PC-9 (cell line): ENCODE measurements around the gene FAM53A. TPM values are rescaled to one million over a fixed set of nuclear protein-coding genes. Genes with fewer than 3 reads are reported as not detected.

ENCODE experiments used
- BruUV-seq: library from RNA; stranded (reverse); fragments of 400-500 nt; replicated peaks from 2 replicates; lab custom pipeline; 2021; lab: Mats Ljungman, UMichigan
- CTCF ChIA-PET: fragments of 300-600 bp; sonication (Branson Sonifier 250); formaldehyde crosslinking; loops from one replicate; lab custom pipeline; 2022; ENCODE audit warnings: antibody characterized with exemption; lab: Charles Lee
- POLR2A ChIA-PET: fragments of 300-600 bp; sonication (Branson Sonifier 250); formaldehyde crosslinking; loops from one replicate; lab custom pipeline; 2022; ENCODE audit warnings: antibody characterized with exemption; ENCODE audit not compliant: unreplicated experiment; lab: Charles Lee
- DNase-seq, 2 experiments: peaks; one replicate each; pipeline versions ENCODE4 v3.0.0 to v3.0.0-alpha.2; 2015 to 2022; ENCODE audit warnings: mixed read lengths in 1 of 2
- H2AFZ ChIP-seq: fragments of 200-600 bp; sonication (generic); 2 replicates; pipeline ENCODE4 v1.8.1; 2017; ENCODE audit warnings: antibody characterized with exemption
- H3F3A ChIP-seq: fragments of 200-600 bp; sonication (generic); 2 replicates; pipeline ENCODE4 v1.8.1; 2017; ENCODE audit warnings: antibody characterized with exemption, mild to moderate bottlenecking, low read depth; ENCODE audit not compliant: insufficient read depth
- H3K27ac ChIP-seq: fragments of 200-600 bp; sonication (generic); 2 replicates; pipeline ENCODE4 v1.6.1; 2016; ENCODE audit warnings: mixed run types
- H3K27me3 ChIP-seq: fragments of 200-600 bp; sonication (generic); 2 replicates; pipeline ENCODE4 v1.6.1; 2016; ENCODE audit warnings: low read depth, mixed run types; ENCODE audit not compliant: insufficient read depth
- H3K36me3 ChIP-seq: fragments of 200-600 bp; sonication (generic); 2 replicates; pipeline ENCODE4 v1.6.1; 2016; ENCODE audit warnings: low read depth, mixed run types
- H3K4me1 ChIP-seq: fragments of 200-600 bp; sonication (generic); replicated peaks from 2 replicates; pipeline ENCODE4 v1.6.1; 2016; ENCODE audit warnings: mixed run types; ENCODE audit not compliant: insufficient read depth
- H3K4me2 ChIP-seq: fragments of 200-600 bp; sonication (generic); 2 replicates; pipeline ENCODE4 v1.6.1; 2017; ENCODE audit warnings: mixed run types
- H3K4me3 ChIP-seq: fragments of 200-600 bp; sonication (generic); 2 replicates; pipeline ENCODE4 v1.6.1; 2016; ENCODE audit warnings: mixed run types
- H3K79me2 ChIP-seq: fragments of 200-600 bp; sonication (generic); 2 replicates; pipeline ENCODE4 v1.6.1; 2017; ENCODE audit warnings: low read depth, mixed run types
- H3K9me2 ChIP-seq: fragments of 200-600 bp; sonication (generic); 2 replicates; pipeline ENCODE4 v1.8.1; 2017; ENCODE audit warnings: mild to moderate bottlenecking; ENCODE audit not compliant: insufficient read depth
- H3K9me3 ChIP-seq: fragments of 200-600 bp; sonication (generic); 2 replicates; pipeline ENCODE4 v1.8.1; 2016; ENCODE audit warnings: low read depth; ENCODE audit not compliant: insufficient read depth
- H4K20me1 ChIP-seq: fragments of 200-600 bp; sonication (generic); 2 replicates; pipeline ENCODE4 v1.8.1; 2017; ENCODE audit not compliant: insufficient read depth
- CTCF ChIP-seq: fragments of 200-600 bp; sonication (generic); conservative IDR thresholded peaks from 2 replicates; pipeline ENCODE4 v1.6.1; 2017; ENCODE audit warnings: mixed run types, antibody characterized with exemption, mild to moderate bottlenecking, moderate library complexity
- EZH2 ChIP-seq: fragments of 200-600 bp; sonication (generic); IDR thresholded peaks from 2 replicates; pipeline ENCODE4 v1.8.0; 2017; ENCODE audit warnings: antibody characterized with exemption, low read depth
- intact Hi-C: fragments of 100-400 bp; cut with micrococcal nuclease; formaldehyde crosslinking; loops from one replicate; pipeline ENCODE4 v1.10.0; 2022; ENCODE audit not compliant: unreplicated experiment
- total RNA-seq: library from RNA; stranded (reverse); gene quantifications from 2 replicates; pipeline ENCODE4 v1.2.3, GENCODE V29; 2021

The FAM53A gene
- total RNA-seq, 1 experiment from 2014 or later = 4.0 TPM

GRCh38 chr4:1635464-1635863 lies 48.6 kb downstream of the FAM53A start:
- intact Hi-C loops = no loop called here
- Histone ChIP-seq H3K27me3 (peaks cover 68% of the 10 kb centered on the region), H3K9me3 (no peaks in the 10 kb centered on the region), H3K9me2 (no peaks in the 10 kb centered on the region), H2AFZ (no peak overlapping the region), H3K36me3 (no peaks in the 10 kb centered on the region), H3K4me3 (no peak overlapping the region), H3K4me2 (no peak overlapping the region), H3K27ac (no peak overlapping the region), H4K20me1 (no peaks in the 10 kb centered on the region; the same call in 1 of the 2 replicates), H3F3A (no peaks in the 10 kb centered on the region), H3K4me1 (no peaks in the 10 kb centered on the region), H3K79me2 (no peaks in the 10 kb centered on the region)
- POLR2A ChIA-PET = no interaction called here
- CTCF ChIA-PET = no interaction called here
- no TSS peak for BruUV-seq
- DNase-seq = no peak
- TF ChIP-seq EZH2 (no peak), CTCF (no peak)

- no TSS peak for BruUV-seq
- ChIA-PET POLR2A (no interaction called here), CTCF (no interaction called here)
- H3K9me2 ChIP-seq = no peaks in the 10 kb centered on the region
- H3F3A ChIP-seq = no peaks in the 10 kb centered on the region
- no peak overlapping the region for H3K4me2 ChIP-seq
- intact Hi-C loops = no loop called here
- TF ChIP-seq EZH2 (no peak), CTCF (no peak)
- no peak overlapping the region for H3K27ac ChIP-seq
- H3K36me3 ChIP-seq = no peaks in the 10 kb centered on the region
- H3K4me3 ChIP-seq = no peak overlapping the region
- no peaks in the 10 kb centered on the region; the same call in 1 of the 2 replicates for H4K20me1 ChIP-seq
- H3K79me2 ChIP-seq = no peaks in the 10 kb centered on the region
- H3K9me3 ChIP-seq = no peaks in the 10 kb centered on the region
- no peak overlapping the region for H2AFZ ChIP-seq
- no peak for DNase-seq
- peaks cover 56% of the 10 kb centered on the region for H3K27me3 ChIP-seq
- no peaks in the 10 kb centered on the region for H3K4me1 ChIP-seq
Measured at GRCh38 chr4:1633993-1634392, 50.1 kb downstream of the FAM53A start.

GRCh38 chr4:1632109-1633104 lies 51.7 kb downstream of the FAM53A start:
- Histone ChIP-seq H3K79me2 (no peaks in the 10 kb centered on the region), H3K36me3 (no peaks in the 10 kb centered on the region), H3K4me3 (no peak overlapping the region), H3K27ac (no peak overlapping the region), H3K9me3 (no peaks in the 10 kb centered on the region), H4K20me1 (no peaks in the 10 kb centered on the region), H3K4me2 (no peak overlapping the region), H3K27me3 (peaks cover 51% of the 10 kb centered on the region), H3F3A (no peaks in the 10 kb centered on the region), H2AFZ (no peak overlapping the region), H3K4me1 (no peaks in the 10 kb centered on the region), H3K9me2 (no peaks in the 10 kb centered on the region)
- TF ChIP-seq EZH2 = no peak
- TF ChIP-seq CTCF = no peak
- ChIA-PET POLR2A (no interaction called here), CTCF (interaction anchor here (0.5 kb wide), 1 partner anchor 95 kb away, joined by 3 read pairs; no protein-coding TSS in a partner anchor)
- no TSS peak for BruUV-seq
- intact Hi-C loops = no loop called here
- DNase-seq = no peak
